ENCODE data around the gene SERF1B.
"Not testable (repeated sequence)": the region's sequence is repeated elsewhere in the genome, so short reads cannot be mapped to it uniquely, and the experiment has no call there.

GRCh38 chr5:70025106-70025844 lies at the start of gene SERF1B:
- TF ChIP-seq CTCF, POLR2A (IDR thresholded peaks at IDR 0.05): not testable (repeated sequence)

Measured in body of pancreas (tissue), 4 donors.